Omental fat pad (tissue), 4 donors: Measurements from ENCODE around the gene PTPRD. TPM values are rescaled to one million over a fixed set of nuclear protein-coding genes. Genes with fewer than 3 reads are reported as not detected.

ENCODE experiments used
- ATAC-seq: fragments of 150-250 bp; one replicate; pipeline ENCODE4 v1.9.1; 2016; ENCODE audit warnings: mild to moderate bottlenecking, moderate library complexity; ENCODE audit not compliant: low FRiP score
- DNase-seq: peaks from one replicate; pipeline ENCODE4 v3.0.0-alpha.2; 2019; ENCODE audit warnings: low spot score
- total RNA-seq, 4 donors: library from RNA; depleted of rRNA; stranded (reverse); fragments of >200 nt; gene quantifications; one replicate each; pipeline ENCODE4 v1.1.0, GENCODE V29; 2016
- TF ChIP-seq, protein P1 (sequence below), 3 donors: fragments of 450-650 bp; IDR thresholded peaks; one replicate each; pipeline ENCODE4 v1.5.1; 2016 to 2017; ENCODE audit warnings: antibody characterized with exemption in 3 of 3, mild to moderate bottlenecking in 3 of 3, moderate library complexity in 2 of 3

The PTPRD gene
- total RNA-seq, 4 donors from 2014 or later = 3.5 to 34.2 (median 11.2) TPM

DNA sequence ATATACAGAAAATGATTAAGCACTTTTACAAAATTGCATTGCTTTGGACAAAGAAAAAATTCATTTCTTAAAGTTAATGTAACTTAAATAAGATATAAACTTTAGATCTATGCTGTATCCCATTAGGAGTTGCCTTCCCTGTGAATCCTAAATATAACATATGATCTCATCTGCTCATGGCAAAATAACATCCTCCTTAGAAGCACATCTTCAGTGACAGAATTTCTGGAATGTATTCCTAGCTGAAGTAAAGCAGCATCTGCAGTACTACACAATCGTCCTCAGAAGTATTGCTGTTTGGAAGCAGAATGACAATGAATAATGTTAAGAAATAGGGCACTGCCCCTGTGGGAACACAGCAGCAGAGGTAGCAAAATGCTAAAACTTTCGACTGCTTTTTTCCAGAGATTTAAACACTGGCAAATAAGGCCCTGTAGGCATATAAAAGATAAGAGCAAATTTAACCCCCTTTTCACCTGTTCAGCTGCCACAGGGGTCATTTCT is 571.0 kb downstream of the PTPRD start:
- no peak for ATAC-seq
- TF ChIP-seq, protein P1, sequence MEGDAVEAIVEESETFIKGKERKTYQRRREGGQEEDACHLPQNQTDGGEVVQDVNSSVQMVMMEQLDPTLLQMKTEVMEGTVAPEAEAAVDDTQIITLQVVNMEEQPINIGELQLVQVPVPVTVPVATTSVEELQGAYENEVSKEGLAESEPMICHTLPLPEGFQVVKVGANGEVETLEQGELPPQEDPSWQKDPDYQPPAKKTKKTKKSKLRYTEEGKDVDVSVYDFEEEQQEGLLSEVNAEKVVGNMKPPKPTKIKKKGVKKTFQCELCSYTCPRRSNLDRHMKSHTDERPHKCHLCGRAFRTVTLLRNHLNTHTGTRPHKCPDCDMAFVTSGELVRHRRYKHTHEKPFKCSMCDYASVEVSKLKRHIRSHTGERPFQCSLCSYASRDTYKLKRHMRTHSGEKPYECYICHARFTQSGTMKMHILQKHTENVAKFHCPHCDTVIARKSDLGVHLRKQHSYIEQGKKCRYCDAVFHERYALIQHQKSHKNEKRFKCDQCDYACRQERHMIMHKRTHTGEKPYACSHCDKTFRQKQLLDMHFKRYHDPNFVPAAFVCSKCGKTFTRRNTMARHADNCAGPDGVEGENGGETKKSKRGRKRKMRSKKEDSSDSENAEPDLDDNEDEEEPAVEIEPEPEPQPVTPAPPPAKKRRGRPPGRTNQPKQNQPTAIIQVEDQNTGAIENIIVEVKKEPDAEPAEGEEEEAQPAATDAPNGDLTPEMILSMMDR (IDR thresholded peaks at IDR 0.05) = no peak

DNA sequence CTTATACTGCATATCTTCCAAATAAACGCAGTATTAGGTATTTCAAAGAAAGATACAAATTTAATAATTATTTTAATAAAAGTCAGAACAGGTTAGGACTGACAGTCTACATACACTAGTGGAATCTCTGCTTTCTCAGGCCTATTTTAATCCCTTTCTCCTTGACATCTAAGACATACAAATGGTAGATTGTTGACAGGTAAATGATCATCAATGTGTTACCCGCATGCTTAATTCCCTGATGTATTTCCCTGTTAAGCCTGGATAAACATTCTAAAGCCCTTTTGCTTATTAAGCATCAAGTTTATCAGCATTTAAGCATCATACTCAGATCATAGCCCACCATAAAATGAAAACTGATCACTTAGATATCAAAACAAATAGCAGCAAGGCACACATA is 576.7 kb downstream of the PTPRD start:
- DNase-seq = no peak
- no peak for ATAC-seq
- TF ChIP-seq, protein P1 (IDR thresholded peaks at IDR 0.05) = no peak

More for the DNA sequence above, 571.0 kb downstream of the PTPRD start:
- DNase-seq = no peak

DNA sequence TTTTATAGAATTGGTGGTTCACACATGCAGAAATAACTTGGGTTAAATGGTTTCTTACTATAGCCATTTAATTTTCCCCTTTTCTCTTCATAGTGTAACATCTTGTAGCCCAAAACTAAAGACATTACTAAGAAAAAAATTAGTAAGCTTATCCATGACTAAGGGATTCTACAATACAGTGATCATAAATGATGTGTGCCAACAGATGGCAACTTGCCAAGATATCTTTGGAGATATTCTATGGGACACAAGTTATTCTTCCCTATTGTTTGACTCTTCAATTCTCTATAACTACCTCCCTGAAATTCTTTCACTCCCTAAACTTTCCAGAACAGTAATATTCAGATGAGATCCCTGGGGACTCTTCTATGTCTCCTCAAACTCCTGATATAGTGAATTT is 580.6 kb downstream of the PTPRD start:
- TF ChIP-seq, protein P1 (IDR thresholded peaks at IDR 0.05) = no peak
- DNase-seq (no peak), ATAC-seq (no peak)

DNA sequence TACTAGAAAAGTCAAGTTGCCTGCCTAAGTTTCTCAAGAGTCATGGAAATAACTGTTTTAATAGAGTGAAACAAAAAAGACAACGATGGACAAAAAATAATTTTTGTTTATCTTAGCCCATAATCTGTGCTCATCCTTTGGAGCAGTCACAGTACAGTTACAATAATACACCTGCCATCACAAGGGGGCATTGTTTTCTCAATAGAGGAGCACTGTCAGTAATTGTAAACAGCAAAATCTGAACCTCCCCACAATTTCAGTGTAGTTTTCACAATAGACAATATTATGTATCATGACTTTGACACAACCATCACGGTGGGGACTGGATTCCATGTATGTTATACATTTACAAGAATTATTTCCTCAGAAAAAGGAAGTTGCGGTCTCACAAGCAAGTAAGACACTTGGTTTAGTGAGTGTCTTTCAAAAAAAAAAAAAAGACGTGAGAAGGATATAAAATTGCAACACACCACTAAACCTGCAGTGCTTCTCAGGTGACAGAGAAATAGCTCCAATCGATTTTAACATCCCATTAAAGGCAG is 586.3 kb downstream of the PTPRD start:
- ATAC-seq (no peak), DNase-seq (no peak)
- TF ChIP-seq, protein P1 (IDR thresholded peaks at IDR 0.05) = no peak

DNA sequence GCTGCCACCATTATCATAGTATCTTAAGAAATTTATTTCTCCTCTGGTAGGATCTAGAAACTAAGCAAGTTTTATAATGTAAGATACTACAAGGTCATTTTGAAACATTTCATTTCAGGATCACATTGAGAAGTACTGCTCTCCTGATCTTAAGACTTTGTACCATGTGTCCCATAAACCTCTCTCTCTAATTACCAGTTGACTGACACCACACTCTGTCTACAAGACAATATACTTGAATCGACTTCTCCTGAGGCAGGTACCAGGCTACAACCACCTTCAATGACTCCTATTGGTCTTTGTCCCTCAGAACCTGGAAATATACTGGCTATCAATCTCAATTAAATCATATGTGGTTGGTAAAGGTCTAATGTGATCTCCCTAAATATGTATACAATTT is 597.0 kb downstream of the PTPRD start:
- ATAC-seq (no peak), DNase-seq (no peak)
- TF ChIP-seq, protein P1 (IDR thresholded peaks at IDR 0.05) = no peak

DNA sequence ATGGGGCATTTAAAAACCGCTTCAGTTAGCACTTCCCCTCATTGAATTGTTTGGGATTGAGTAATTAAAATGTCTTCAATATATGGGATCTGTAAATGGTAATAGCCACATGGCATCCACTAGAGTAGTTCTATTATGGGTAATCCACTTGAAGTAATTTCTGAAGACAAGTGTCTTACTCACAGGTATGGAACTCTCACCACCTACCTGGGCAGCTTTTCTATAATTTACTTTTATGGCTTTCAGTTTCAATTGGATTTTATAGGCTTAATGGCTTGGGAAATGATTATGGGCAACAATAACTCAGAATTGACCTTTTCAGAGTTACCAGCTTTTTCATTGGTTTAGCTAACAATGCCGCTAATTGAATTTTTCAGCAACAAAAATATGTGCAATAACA is 597.9 kb downstream of the PTPRD start:
- no peak for DNase-seq
- ATAC-seq = no peak
- TF ChIP-seq, protein P1 (IDR thresholded peaks at IDR 0.05) = no peak

DNA sequence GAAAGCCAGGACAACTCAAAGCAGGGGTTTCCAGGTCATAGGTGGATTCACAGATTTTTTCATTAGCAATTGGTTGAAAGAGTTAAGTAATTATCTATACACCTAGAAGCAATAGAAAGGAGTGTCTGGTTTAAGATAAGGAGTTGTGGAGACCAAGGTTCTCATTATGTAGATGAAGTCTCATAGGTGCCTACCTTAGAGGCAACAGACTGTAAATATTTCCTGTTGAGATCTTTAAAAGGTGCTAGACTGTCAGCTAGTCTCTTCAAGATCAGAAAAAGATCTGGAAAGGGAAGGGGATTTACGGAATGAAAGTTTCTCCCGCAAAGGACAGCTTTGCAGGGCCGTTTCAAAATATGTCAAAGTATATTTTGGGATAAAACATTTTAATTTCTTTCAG is 603.4 kb downstream of the PTPRD start:
- ATAC-seq (no peak), DNase-seq (no peak)
- TF ChIP-seq, protein P1 (IDR thresholded peaks at IDR 0.05) = no peak
